GM19467 (cell line): Measurements from ENCODE around the gene HOXA6.

Source experiments
- ATAC-seq: cut with Tn5 transposase; IDR thresholded peaks from one replicate; pipeline ENCODE4 v1.9.1; 2021; ENCODE audit warnings: mild to moderate bottlenecking, moderate library complexity; ENCODE audit not compliant: unreplicated experiment

The HOXA6 gene

DNA sequence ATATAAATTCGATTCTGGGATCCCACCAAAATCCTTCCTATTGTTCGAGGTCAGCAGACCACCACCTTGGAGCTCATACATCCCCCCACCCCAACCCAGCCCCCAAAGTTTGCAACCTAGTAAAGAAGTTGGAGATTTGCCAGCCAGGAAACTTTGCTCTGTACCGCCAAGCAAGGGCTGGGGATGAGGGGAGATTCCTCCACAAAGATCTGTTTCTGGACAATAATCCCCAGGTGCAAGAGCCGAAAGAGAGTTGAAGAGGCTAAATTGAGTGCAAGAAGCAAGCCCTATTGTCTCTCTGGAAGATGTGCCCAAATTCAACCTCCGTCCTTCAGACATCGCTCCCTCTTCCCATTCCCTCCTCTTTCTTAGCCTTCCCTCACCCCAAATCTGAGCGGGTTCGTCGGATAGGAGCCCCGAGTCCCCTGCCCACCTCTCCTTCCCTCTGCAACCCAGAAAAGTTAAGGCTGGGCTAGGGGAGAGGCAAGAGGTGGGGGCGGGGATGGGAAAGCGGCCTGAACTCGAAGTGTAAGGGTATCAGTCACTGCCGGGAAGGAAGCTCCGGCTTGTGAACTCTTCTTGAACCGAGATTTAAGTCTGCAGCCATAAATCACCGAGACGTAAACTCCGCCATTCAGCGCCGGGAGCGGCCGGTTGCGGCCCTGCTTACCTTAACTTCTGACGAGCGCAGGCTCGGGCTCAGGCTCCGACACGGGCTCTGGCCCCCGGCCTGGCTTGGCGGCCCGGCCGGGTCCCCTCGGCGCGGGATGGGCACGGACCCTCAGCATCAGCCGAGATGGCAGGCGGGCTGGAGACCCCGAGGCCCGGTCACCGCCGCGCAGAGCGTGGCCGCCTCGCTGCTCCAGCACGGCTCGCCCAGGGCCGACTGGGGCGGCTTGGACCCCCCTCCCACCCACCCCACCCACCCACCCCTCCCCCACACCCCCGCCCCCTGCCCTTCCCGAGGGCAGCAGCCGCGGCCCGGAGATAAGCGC lies 34.3 kb downstream of the HOXA6 start:
- ATAC-seq: no peak

DNA sequence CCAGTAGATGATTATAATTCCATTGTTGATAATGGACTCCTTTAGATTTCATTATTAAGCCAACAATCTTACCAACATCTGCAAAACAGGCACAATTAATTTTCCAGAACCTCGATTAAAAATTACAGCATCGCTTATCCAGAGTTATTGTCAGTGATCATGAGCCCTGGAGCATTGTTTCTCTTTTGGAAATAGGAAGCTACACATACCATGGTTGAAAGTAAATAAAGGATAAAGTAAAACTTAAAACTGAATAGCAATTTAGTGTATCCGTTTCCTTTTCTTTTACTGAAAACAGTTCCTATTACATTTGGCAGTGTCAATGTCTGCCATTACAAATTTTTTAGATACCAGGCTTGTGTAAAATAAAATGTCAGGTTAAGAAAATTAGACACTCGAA lies 35.2 kb downstream of the HOXA6 start:
- no peak for ATAC-seq

DNA sequence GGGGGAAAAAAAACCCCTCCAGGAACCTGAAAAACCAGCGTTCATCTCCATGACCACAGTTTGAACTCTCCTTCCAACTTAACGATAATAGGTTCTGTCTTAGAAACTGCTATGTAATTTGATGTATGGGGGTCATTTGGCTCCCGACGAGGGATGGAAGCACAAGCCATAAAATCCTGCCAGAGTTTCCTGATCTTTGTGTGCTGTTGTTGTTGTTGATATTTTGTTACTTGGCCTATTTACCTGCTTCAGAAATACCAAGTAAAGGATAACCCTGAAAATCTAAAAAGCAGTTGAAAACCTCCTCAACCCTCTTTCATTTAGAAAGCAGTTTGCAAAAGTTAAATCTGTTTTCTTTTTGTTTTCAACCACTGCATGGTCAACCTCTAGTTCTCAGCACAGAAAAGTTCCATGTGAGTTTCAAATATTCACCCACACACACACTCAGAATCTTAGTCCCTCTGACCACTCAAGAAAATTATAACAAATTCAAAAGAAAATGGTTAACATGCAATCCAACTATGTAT lies 35.8 kb downstream of the HOXA6 start:
- ATAC-seq: no peak

DNA sequence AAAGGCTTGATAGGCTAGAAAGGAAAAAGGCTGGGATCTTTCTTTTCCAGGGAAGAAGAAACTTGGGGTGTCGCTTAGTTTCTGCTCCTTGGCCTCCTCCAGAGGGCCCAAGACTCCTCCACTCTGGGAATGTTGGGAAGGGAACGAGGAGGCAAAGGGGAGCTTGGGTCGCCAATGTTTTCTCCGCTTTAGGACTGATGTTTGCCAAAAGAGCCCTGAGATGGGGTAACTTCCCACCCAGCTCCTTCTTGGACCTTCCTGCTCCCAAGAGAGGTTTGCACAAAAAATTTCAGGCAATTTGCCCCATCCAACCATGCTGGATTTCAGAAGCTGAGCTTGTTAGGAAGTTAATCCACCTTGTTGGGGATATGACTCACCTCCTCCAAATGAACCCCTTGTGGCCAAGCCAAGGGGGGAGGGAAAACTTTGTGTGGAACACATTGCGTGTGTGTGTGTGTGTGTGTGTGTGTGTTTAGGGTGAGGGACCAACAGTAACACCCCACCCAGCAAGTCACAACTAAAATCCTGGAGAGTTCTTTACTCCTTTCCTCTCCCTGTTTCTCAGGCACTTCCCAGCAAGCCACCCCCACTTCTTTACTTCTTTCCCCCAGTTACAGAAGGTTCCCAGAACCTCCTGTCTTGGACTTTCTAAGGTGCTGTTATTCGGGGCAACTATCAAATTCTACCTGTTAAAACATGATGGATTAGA lies 36.4 kb downstream of the HOXA6 start:
- no peak for ATAC-seq

DNA sequence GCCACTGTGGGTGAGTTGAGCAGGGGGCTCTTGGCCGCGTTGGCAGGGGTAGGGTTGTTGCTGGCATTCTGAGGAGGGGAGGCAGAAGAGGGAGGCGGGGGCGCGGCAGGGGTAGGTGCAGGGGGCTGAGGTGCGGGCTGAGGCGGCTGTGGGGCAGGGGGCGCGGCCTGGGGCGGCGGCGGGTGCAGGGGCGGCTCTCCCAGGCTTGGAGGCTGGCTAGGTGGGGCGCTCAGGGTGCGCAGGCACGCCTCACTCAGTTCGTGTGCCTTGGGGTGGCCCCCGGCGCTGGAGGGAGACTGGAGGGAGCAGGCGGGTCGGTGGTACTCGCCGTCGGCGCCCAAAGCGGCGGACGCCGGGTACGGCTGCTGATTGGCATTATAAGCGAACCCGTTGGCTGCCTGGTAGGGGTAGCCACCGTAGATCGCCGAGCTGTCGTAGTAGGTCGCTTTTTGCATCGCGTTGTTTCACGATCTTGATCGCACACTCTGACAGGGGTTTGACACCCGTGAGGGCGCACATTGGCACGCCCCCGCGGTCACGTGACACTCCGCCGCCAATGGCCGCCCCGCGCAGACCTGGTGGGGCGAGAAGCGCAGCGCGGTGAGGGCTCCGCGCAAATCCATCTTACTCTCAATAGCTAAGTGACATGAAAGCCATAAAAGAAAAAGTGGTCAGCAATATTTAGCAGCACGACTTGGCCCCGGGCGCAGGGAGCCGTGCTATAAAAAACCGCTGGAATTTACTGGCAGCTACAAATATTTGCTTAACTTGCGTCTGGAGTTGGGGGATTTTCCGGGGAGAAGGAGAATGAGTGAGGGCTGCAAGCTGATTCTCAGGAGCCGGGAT lies 37.2 kb downstream of the HOXA6 start:
- no peak for ATAC-seq

DNA sequence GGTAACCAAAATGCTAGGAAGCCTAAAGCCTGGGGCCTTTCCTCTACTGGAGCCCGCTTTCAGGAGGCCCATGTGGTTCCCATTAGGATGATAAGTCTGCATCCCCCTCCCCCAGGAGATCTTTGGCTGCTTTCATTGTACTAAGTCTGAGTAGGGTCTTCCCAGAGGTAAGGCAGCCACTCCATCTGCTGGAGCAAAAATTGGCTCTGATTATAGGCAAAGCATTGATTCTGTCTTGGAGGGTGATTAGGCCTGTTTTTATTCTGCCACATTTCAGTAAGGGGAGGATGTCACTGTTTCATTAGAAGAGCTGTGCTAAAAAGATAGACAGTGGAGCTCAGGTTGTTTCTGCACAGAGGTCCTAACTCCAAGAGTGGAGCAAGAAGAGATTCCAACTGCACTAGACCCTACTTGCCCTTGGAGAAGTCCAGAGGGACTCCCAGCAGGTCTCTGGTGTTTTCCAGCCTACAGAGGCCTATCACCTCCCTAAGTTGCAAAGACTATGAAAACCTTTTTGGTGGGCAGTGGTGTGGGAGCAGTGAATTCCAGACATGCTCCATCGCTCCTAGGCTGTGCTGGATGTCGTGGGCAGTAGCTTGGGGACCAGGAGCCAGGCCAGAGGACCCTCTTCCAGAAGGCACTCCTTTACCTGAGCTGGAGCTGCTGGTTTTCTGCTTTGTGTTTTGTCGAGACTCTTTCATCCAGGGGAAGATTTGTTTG lies 37.9 kb downstream of the HOXA6 start:
- ATAC-seq: no peak

DNA sequence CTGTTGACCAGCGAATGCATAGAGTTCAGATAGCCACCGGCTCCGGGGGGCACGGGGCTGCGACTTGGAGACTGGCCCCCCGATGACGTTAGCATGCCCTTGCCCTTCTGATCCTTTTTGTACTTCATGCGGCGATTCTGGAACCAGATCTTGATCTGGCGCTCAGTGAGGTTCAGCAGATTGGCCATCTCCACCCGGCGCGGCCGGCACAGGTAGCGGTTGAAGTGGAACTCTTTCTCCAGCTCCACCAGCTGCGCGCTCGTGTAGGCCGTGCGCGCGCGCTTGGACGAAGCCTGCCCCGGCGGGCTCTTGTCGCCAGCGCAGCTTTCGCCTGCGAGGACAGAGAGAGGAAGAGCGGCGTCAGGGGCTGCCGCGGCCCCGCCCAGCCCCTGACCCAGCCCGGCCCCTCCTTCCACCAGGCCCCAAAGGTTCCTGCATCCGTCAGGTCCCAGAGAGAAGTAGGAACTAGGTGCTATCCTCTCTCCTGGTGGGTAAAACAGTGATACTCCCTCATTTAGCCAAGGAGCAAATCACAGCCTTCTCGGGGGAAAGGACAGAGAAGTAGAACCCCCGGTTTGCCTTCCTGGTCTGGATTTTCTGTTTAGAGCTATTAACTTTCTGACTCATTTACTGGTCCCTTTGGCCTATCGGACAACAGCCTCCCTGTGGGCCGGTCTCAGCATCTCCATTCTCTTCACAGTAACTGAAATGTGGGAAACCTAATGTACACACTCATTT lies 39.0 kb downstream of the HOXA6 start:
- no peak for ATAC-seq

DNA sequence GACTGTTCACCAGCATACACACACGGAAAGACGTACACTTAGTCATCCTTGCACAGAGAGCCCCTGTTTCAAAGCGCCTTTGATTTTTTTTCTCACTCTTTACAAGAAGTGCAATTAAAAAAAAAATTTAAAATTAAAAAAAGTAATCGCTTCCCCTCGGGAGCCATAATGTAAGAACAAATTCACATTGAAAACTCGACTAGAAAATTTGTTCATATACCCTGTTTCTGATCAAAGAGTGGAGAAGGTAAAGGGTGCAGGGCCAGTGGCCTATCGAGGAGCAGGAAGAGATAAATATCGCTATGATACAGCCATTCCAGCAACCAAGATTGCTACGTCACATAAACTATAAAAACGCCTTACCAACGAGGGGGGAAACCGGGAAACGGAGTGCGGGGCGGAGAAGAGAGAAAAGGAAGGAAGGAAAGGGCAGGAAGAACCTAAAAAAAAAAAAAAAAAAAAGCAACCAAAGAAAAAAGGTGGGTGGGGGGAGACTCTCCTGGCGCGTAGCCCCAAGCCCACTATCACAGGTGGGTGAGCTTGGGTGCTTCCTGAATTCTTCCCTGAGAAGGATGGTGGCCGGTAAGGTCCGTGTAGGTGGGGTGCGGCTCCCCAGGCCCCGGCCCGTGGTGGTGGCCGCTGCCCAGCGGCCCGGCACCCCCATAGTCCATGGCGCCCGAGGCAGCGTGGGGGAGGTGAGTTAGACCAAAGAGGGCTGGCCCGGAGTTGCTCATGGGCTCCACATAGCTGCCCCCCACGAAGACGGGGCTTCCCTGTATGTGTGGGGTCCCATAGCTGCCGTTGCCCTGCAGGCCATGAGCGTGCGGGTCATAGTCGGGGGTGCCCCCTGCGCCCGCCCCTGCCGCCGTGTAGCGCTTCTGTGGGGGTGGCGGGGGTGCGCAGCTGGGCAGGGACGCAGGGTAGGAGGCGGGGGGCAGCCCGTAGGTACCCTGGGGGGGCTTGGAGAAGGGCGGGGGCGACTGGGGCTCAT lies 39.9 kb downstream of the HOXA6 start:
- ATAC-seq: no peak

DNA sequence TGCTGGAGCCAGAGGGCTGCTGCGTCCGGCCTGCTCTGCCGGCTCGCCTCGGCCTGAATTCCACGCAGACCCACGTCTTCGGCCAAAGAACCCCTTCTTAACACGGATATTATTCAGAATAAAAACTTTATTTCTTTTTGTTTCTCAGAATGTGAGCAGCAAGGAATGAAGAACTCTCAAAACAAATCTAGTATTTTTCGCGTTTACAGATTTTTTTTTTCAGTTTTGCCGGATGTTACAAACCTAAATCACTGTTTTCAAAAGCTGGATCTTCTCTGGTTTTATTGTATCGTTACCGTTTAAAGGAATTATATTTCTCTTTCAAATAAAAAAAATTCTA lies 40.7 kb downstream of the HOXA6 start:
- no peak for ATAC-seq

DNA sequence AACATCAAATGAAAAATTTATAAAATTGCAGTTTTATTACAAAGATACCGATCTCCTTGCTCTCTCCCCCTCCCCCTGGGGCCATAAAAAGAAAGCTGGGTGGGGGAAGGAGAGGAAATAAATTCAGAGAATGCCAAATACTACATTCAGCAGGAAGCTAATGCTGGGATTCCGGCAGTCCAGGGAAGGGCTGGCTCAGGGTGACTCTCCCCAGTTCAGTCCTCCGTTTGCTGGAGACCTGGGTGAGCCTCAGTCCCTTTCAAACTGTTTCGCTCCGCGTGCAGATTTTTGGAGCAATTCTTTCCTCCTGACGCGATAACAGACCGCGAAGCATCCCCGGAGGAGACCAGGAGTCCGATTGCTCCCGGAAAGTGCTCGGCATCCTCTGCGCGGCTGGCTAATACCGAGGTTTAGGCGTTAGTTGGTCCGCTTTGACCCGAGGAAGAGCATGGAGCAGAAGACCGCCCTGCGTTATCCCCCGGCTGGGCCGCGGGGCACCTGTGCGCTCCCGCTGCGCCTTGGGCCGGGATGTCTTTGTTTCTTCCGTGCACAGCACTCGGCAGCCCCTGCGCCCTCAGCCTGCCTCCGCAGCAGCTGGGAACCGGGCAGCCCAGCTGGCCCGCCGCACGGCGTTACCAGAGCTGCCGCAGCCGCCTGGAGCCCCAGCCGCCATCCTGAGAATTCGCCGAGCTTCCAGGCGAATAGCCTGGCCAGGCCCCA lies 41.2 kb downstream of the HOXA6 start:
- no peak for ATAC-seq

DNA sequence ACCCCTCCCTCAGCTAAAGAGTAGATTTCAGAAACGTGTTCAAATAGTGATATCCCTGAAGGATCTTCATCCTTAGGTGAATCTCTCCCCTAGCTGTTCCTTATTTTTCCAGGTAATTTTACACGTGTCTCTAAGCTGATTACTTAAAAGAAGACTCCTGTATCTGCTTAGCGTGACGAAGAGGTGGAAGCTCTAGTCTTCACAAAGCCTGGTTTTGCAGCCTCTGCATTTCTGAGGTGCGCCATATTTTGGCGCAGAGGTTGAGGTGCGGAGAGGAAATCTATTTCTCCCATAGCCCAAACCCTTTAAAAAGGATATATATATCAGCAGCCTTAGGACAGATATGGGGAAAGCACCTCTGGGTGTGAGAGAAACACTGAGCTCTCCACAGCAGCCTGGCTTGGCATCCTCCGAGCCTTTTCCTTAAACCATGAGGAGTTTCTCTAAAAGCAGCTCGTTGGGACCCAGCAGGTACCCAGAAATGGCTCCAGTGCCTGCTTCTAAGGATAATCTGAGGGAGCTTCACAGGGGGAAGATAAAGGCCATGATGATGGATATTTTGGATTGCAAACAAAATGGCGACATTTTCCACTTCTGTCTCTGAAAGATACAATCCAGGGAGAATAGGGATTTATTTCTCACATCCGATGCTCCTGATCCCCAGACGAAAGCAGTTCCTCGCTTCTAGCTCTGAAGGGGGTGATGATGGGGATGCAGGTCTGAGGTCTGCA lies 42.1 kb downstream of the HOXA6 start:
- no peak for ATAC-seq

DNA sequence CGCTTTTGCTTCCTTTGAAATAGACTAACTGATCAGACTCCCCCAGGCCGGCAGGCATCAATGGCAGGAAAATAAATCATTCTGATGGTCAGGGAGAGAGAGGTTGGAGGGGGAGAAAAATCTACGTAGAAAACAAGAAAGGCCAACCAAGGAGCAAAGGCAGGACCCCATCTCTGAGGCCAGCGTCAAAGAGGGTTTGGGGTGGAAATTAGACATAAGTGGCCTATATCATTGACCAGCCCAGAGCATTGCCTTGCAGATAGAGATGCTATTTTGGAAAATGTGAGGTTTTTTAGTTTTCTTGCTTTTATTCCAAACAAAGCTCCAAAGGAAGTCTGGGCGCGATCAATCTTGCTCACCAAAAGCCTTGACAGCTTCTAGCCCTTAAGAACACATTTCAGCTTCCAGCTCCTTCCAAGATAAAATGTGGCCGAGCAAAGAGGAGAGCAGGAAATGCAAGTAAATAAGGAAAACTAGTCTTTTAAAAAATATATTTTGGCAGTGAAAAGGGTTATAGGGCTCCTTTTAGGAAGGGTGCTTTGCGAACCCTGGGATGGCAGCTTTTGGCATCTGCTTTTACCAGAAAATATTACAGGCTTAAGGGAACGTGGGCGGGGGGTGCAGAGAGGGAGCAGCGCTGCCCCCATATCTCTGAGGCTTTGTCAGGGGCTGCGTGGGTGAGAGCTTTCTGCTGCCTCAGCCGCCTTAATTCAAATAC lies 43.1 kb downstream of the HOXA6 start:
- ATAC-seq: no peak

DNA sequence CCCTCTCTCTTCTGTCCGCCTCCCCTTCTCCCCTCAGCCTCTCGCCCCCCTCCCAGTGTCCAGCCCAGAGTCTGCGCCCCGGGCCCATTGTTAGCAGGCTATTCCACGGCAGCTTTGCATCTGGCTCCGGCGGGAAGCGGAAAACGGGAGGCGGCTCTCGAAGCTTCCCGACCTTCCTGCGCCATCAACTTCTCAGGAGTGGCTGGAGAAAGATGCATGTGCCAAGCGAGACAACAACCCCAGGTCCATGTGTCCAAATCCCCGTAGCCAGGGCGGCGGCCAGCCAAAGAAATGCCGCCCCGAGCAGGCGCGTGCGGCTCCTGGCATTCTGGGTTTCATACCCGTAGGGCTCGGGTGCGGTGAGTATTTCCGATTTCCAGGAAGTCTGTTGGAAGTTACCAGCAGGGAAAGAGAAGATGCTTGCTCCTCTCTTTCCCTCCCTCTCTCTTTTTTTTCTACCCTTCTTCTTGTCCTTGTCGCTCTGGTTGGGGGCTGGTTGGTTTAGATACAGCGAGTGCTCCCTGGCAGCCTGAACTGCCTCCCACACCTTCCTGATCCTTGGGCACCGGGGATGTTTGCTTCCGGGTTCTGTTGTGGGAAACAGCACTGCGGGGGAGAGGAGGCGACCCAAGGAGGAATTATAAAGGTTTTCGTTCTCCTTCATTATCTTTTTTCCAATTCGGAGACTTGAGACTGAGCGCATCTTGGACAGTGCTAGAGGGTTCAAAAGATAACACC lies 43.9 kb downstream of the HOXA6 start:
- no peak for ATAC-seq

DNA sequence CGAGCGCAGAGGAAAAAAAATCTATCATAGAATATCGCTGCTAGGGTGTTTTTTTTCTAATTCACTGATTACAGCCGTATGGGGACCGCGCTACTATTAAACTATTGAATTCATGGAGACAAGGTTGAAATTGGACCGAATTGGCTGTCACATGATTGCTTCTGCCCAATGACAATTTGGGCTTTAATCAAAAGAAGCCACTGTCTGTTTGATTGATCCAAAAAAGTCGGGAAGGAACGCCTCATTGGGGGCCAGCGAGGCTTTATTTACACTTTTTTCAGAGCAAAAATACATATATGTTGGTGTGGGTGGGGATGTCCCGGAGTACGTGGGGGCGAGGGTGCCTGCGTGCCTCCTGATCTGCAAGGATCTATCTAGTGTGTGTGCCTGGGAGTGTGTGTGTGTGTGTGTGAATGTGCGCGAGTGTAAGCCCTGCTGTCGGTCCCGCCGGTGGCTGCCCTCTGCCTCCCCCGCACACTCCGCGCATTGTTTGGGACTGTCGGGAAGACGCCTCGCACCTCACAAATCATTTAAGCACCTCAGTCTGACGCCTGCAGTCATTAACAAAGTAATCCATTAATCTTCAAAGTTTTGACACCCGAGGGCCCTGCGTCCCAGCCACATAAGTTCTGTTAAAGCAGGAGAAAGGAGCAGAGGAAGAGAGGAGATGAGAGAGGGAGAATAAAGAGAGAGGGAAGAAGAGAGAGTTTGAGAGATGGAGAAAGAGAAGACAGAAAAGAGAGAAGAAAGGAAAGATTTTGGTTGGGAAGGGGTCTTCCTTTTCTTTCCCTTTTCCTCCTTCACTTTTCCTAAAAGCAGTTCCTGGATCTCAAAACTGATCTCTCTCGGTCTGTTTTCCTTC lies 44.8 kb downstream of the HOXA6 start, which contains the start of gene HOXA2:
Gene HOXA2 (minus strand): TSS at position 103 of the 862 bp plus-strand sequence. CDS start 183 bp downstream, outside the sequence.
- ATAC-seq: no peak
